ENCODE results near the gene HOOK2. TPM values are rescaled to one million over a fixed set of nuclear protein-coding genes. Genes with fewer than 3 reads are reported as not detected.
"Not testable (repeated sequence)": the region's sequence is repeated elsewhere in the genome, so short reads cannot be mapped to it uniquely, and the experiment has no call there.

HOOK2 gene
- total and polyA plus RNA-seq, 2 of the 4 experiments (the other 2 are of a cell fraction): 7.5 to 21.6 TPM

GRCh38 chr19:12725612-12726011 lies 49.7 kb downstream of the HOOK2 start:
- H3K27me3 ChIP-seq (ENCODE audit: control insufficient read depth, insufficient read depth, low read length); H4K8ac ChIP-seq (ENCODE audit: low read depth in 2 of 2, low read length in 2 of 2); H3K23ac ChIP-seq (ENCODE audit: low read depth, low read length); in situ Hi-C loops (cut with MboI; ENCODE audit: low sequenced_read_pairs); H3K18ac ChIP-seq (ENCODE audit: low read depth, low read length); H2AK5ac ChIP-seq (ENCODE audit: low read depth, low read length); dilution Hi-C loops (cut with HindIII; ENCODE audit: low sequenced_read_pairs, unreplicated experiment); H3K9ac ChIP-seq (ENCODE audit: low read depth, low read length); intact Hi-C loops (cut with micrococcal nuclease); H2BK5ac ChIP-seq (ENCODE audit: low read depth, low read length, poor library complexity, severe bottlenecking); H3K14ac ChIP-seq (replicated peaks; ENCODE audit: low read depth, low read length); H4K20me1 ChIP-seq (ENCODE audit: insufficient read depth, low read length); H3K4ac ChIP-seq (ENCODE audit: low read depth, low read length); H2BK20ac ChIP-seq (ENCODE audit: low read depth, low read length); H3K56ac ChIP-seq (ENCODE audit: extremely low read depth, insufficient read depth, low read length); H3K27ac ChIP-seq (ENCODE audit: insufficient read depth, low read length); BruUV-seq (replicated peaks); H3K4me3 ChIP-seq (ENCODE audit: insufficient read depth, low read depth, low read length); H4K5ac ChIP-seq (ENCODE audit: low read depth, low read length); CTCF ChIA-PET; DNase-seq; H2AK9ac ChIP-seq (replicated peaks; ENCODE audit: low read depth, low read length, poor library complexity); H3K4me2 ChIP-seq (ENCODE audit: low read depth, low read length); H2BK120ac ChIP-seq (ENCODE audit: low read depth, low read length); H3K9me1 ChIP-seq (ENCODE audit: insufficient read depth, low read length); H3K9me3 ChIP-seq (ENCODE audit: control insufficient read depth, insufficient read depth, low read length); H2AFZ ChIP-seq (replicated peaks; ENCODE audit: low read length, poor library complexity); ATAC-seq (ENCODE audit: low read depth); H2BK15ac ChIP-seq (ENCODE audit: low read depth, low read length); H4K91ac ChIP-seq (ENCODE audit: insufficient read depth, low read depth, low read length); H3K4me1 ChIP-seq (ENCODE audit: control insufficient read depth, insufficient read depth, low read length): not testable (repeated sequence)
- peaks cover 23% of the 10 kb centered on the region for H3K36me3 ChIP-seq (ENCODE audit: control insufficient read depth, insufficient read depth, low read length)
- 97% methylated on average over 6 of the region's 10 CpGs; no CpG with 5 or more reads in 1 of the 2 experiments for WGBS, 2 experiments (ENCODE audit: extremely low coverage in 2 of 2, insufficient read length in 1 of 2)
- POLR2A ChIA-PET (ENCODE audit: unreplicated experiment): interaction anchor here (0.7 kb wide), 1 partner anchor 32 kb away, joined by 16 read pairs; no protein-coding TSS in a partner anchor
- H3K79me1 ChIP-seq (ENCODE audit: low read depth in 1 of 2, low read length in 2 of 2): peaks cover 12 to 43% of the 10 kb centered on the region in 2 experiments; a peak in 3 of 4 replicates
